Measurements from ENCODE around the gene AGRN.
"Not testable (repeated sequence)": the region's sequence is repeated elsewhere in the genome, so short reads cannot be mapped to it uniquely, and the experiment has no call there.

- not testable (repeated sequence) for TF ChIP-seq CTCF, POLR2AphosphoS5 (IDR thresholded peaks at IDR 0.05)
Observed at GRCh38 chr1:1104152-1104551, 84.2 kb downstream of the AGRN start.
